22Rv1 (cell line): Measurements from ENCODE around the gene PARS2.

Experiments
- H3K27ac ChIP-seq: fragments of 450-650 bp; 2 replicates; pipeline ENCODE4 v1.5.1; 2017
- CTCF ChIP-seq: fragments of 450-650 bp; IDR thresholded peaks from 2 replicates; pipeline ENCODE4 v1.5.1; 2017; ENCODE audit warnings: mild to moderate bottlenecking
- ZFX ChIP-seq: fragments of 450-650 bp; IDR thresholded peaks from 2 replicates; pipeline ENCODE4 v1.6.1; 2017; ENCODE audit warnings: antibody characterized with exemption, borderline replicate concordance

The PARS2 gene

GRCh38 chr1:54751426-54751825 is 12.9 kb downstream of the PARS2 start:
- TF ChIP-seq CTCF = no peak
- TF ChIP-seq ZFX = no peak
- H3K27ac ChIP-seq = no peak overlapping the region

- H3K27ac ChIP-seq = no peak overlapping the region
- no peak for TF ChIP-seq ZFX
Observed at GRCh38 chr1:54750596-54750995, 13.7 kb downstream of the PARS2 start.

GRCh38 chr1:54748094-54748835 is 16.1 kb downstream of the PARS2 start:
- no peak for TF ChIP-seq CTCF
- no peak for TF ChIP-seq ZFX
- H3K27ac ChIP-seq = no peak overlapping the region

GRCh38 chr1:54745864-54746263 is 18.5 kb downstream of the PARS2 start:
- no peak overlapping the region for H3K27ac ChIP-seq
- TF ChIP-seq ZFX (no peak), CTCF (no peak)

- H3K27ac ChIP-seq = no peak overlapping the region
- no peak for TF ChIP-seq CTCF
- no peak for TF ChIP-seq ZFX
Observed at GRCh38 chr1:54745274-54745673, 19.0 kb downstream of the PARS2 start.

GRCh38 chr1:54744696-54745095 is 19.6 kb downstream of the PARS2 start:
- no peak for TF ChIP-seq ZFX
- no peak for TF ChIP-seq CTCF
- H3K27ac ChIP-seq = no peak overlapping the region

GRCh38 chr1:54743416-54744226 is 20.7 kb downstream of the PARS2 start:
- no peak overlapping the region for H3K27ac ChIP-seq
- TF ChIP-seq CTCF (no peak), ZFX (no peak)
